Endothelial cell of umbilical vein (primary cell): ENCODE data around the gene LHFPL6. TPM values are rescaled to one million over a fixed set of nuclear protein-coding genes. Genes with fewer than 3 reads are reported as not detected.

Source experiments
- BruUV-seq: library from RNA; stranded (reverse); fragments of 400-500 nt; replicated peaks from 2 replicates; lab custom pipeline; 2021; lab: Mats Ljungman, UMichigan
- CTCF ChIA-PET: fragments of 300-600, 350-600 bp; sonication (Branson Sonifier 250); formaldehyde crosslinking; loops from one replicate; lab custom pipeline; 2021; ENCODE audit warnings: antibody characterized with exemption, inconsistent platforms; lab: Charles Lee
- POLR2A ChIA-PET: fragments of 300-600, 350-600 bp; sonication (Branson Sonifier 250); formaldehyde crosslinking; loops from one replicate; lab custom pipeline; 2021; ENCODE audit warnings: antibody characterized with exemption, inconsistent platforms; lab: Charles Lee
- DNase-seq: peaks from one replicate; pipeline ENCODE4 v3.0.0-alpha.2; 2011; ENCODE audit warnings: low read depth, low spot score
- FAIRE-seq: peaks from 2 replicates; lab custom pipeline; 2011; peaks lifted over from hg19 to GRCh38; lab: Jason Lieb, UNC
- H2AFZ ChIP-seq: 2 replicates; pipeline ENCODE4 v1.6.0; 2012; ENCODE audit warnings: low read depth, low read length, control low read depth, inconsistent platforms
- H3K27ac ChIP-seq: 2 replicates; pipeline ENCODE4 v1.5.1; 2011; ENCODE audit warnings: low read depth, mild to moderate bottlenecking, control low read depth, low read length, moderate library complexity; ENCODE audit not compliant: insufficient read depth
- H3K27me3 ChIP-seq, 2 experiments: 2 replicates each; pipeline versions ENCODE4 v1.6.0 to v1.6.1; 2011; ENCODE audit warnings: low read length in 2 of 2, mixed read lengths in 1 of 2; ENCODE audit not compliant: control insufficient read depth in 2 of 2, insufficient read depth in 2 of 2
- H3K36me3 ChIP-seq, 2 experiments: 2 replicates in 1 of 2; 3 replicates in 1 of 2; pipeline ENCODE4 v1.5.1; 2011; ENCODE audit warnings: low read length in 2 of 2, mild to moderate bottlenecking in 1 of 2, moderate library complexity in 1 of 2; ENCODE audit not compliant: control insufficient read depth in 2 of 2, insufficient read depth in 2 of 2; ENCODE audit errors: extremely low read depth in 1 of 2
- H3K4me1 ChIP-seq: 3 replicates; pipeline ENCODE4 v1.5.1; 2011; ENCODE audit warnings: mild to moderate bottlenecking, low read length; ENCODE audit not compliant: control insufficient read depth, insufficient read depth; ENCODE audit errors: extremely low read depth
- H3K4me2 ChIP-seq: 2 replicates; pipeline ENCODE4 v1.6.1; 2011; ENCODE audit warnings: low read length, control low read depth, mixed read lengths; ENCODE audit not compliant: insufficient read depth
- H3K4me3 ChIP-seq, 3 experiments: fragments of 200-600 bp in 1 of 3; sonication (generic), shearing (Covaris generic) in 1 of 3; replicated peaks in 1 of 3; 2 replicates each; pipeline ENCODE4 v1.5.1; 2011 to 2016; ENCODE audit warnings: control low read depth in 3 of 3, low read length in 3 of 3, mild to moderate bottlenecking in 2 of 3, inconsistent platforms in 1 of 3, low read depth in 1 of 3, moderate library complexity in 1 of 3; ENCODE audit not compliant: insufficient read depth in 1 of 3
- H3K79me2 ChIP-seq: 2 replicates; pipeline ENCODE4 v1.6.0; 2012; ENCODE audit warnings: low read length, inconsistent platforms; ENCODE audit not compliant: control insufficient read depth, insufficient read depth
- H3K9ac ChIP-seq: replicated peaks from 2 replicates; pipeline ENCODE3; 2011; ENCODE audit warnings: low read length, control low read depth; ENCODE audit not compliant: insufficient read depth; ENCODE audit errors: extremely low read depth
- H3K9me1 ChIP-seq: replicated peaks from 3 replicates; pipeline ENCODE4 v1.6.0; 2011; ENCODE audit warnings: mild to moderate bottlenecking, low read length; ENCODE audit not compliant: control insufficient read depth, insufficient read depth; ENCODE audit errors: extremely low read depth
- H3K9me3 ChIP-seq: replicated peaks from 2 replicates; pipeline ENCODE4 v1.5.1; 2012; ENCODE audit warnings: low read length, inconsistent platforms; ENCODE audit not compliant: control insufficient read depth, insufficient read depth
- H4K20me1 ChIP-seq: replicated peaks from 2 replicates; pipeline ENCODE3; 2011; ENCODE audit warnings: mild to moderate bottlenecking, low read length; ENCODE audit not compliant: control insufficient read depth, insufficient read depth; ENCODE audit errors: extremely low read depth
- EZH2 ChIP-seq: IDR thresholded peaks from 2 replicates; pipeline ENCODE4 v1.6.1; 2012; ENCODE audit warnings: borderline replicate concordance, low read depth, mild to moderate bottlenecking, moderate library complexity, low read length, inconsistent platforms; ENCODE audit not compliant: severe bottlenecking
- FOS ChIP-seq: IDR thresholded peaks from 2 replicates; pipeline ENCODE4 v1.6.1; 2011; ENCODE audit warnings: mild to moderate bottlenecking, low read length, moderate library complexity, borderline replicate concordance; ENCODE audit not compliant: insufficient read depth
- GATA2 ChIP-seq: IDR thresholded peaks from 2 replicates; pipeline ENCODE4 v1.7.0; 2011; ENCODE audit warnings: low read depth, mild to moderate bottlenecking, moderate library complexity, mixed read lengths, low read length; ENCODE audit not compliant: insufficient read length, insufficient read depth
- JUN ChIP-seq: IDR thresholded peaks from 2 replicates; pipeline ENCODE4 v1.6.1; 2011; ENCODE audit warnings: borderline replicate concordance, low read depth; ENCODE audit not compliant: insufficient read length, insufficient read depth
- MYC ChIP-seq: IDR thresholded peaks from one replicate; pipeline ENCODE4 v1.6.1; 2011; ENCODE audit warnings: mild to moderate bottlenecking, low read depth, low read length
- POLR2A ChIP-seq: IDR thresholded peaks from 2 replicates; pipeline ENCODE4 v1.6.1; 2012; ENCODE audit warnings: low read depth, mild to moderate bottlenecking, control low read depth, low read length
- POLR2AphosphoS5 ChIP-seq: IDR thresholded peaks from 2 replicates; pipeline ENCODE4 v1.6.1; 2012; ENCODE audit warnings: low read depth, mild to moderate bottlenecking, control low read depth, low read length, moderate library complexity; ENCODE audit not compliant: insufficient read depth
- dilution Hi-C: fragments of 300-500 bp; cut with MboI; formaldehyde crosslinking; loops from one replicate; pipeline ENCODE4 v1.15.0; 2019; ENCODE audit warnings: low sequenced_read_pairs; ENCODE audit not compliant: extremely low pct_ligation_motif_present
- intact Hi-C: fragments of 100-400 bp; cut with micrococcal nuclease; formaldehyde crosslinking; loops from one replicate; pipeline ENCODE4 v1.10.0; 2022
- polyA plus RNA-seq, 4 experiments: library from polyadenylated mRNA; depleted of rRNA in 3 of 4; stranded (reverse) in 3 of 4; unstranded in 1 of 4; fragments of >200 nt; gene quantifications; 2 replicates each; pipeline versions ENCODE4 v1.2.1 to v1.2.3, GENCODE V29; 2011 to 2012; ENCODE audit warnings: missing spikeins in 1 of 4
- total RNA-seq: library from RNA; stranded (reverse); gene quantifications from 2 replicates; pipeline ENCODE4 v1.2.3, GENCODE V29; 2021
- TF ChIP-seq, protein P1 (sequence below), 2 donors: IDR thresholded peaks; 1 replicate in 1 of 2; 2 replicates in 1 of 2; pipeline ENCODE4 v1.5.1; 2011; ENCODE audit warnings: low read length in 2 of 2, mild to moderate bottlenecking in 2 of 2, moderate library complexity in 2 of 2, control low read depth in 1 of 2, inconsistent platforms in 1 of 2, low read depth in 1 of 2; ENCODE audit not compliant: insufficient read depth in 1 of 2; ENCODE audit errors: extremely low read depth in 1 of 2
- TF ChIP-seq, protein P2 (sequence below): IDR thresholded peaks from 2 replicates; pipeline ENCODE4 v1.6.1; 2011; ENCODE audit not compliant: insufficient read depth, insufficient read length

Gene LHFPL6
- total and polyA plus RNA-seq, 2 donors (not counting 3 experiments of a cell fraction or from before 2014, with no cell fraction given): 17.5 to 19.4 TPM

DNA sequence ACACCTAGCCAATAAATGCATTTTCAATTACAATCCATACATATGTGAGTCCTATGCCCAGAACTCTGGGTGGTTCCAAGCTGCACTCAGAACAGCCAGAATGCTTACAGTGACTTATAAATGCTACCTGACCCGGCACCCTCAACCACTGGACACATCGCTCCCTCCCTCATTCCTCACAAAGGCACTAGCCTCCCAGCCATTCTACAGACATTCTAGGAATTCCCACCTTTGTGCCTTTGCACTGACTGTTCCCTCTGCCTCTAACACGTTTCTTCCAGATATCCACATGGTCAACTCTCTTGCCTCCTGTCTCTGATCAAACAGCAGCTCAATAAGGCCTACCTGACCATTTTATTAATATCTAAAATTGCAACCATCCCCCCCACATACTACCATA lies 99.9 kb downstream of the LHFPL6 start:
- no peak for TF ChIP-seq MYC
- no peak for TF ChIP-seq EZH2
- TF ChIP-seq GATA2: no peak
- TF ChIP-seq FOS: no peak
- TF ChIP-seq, protein P1, sequence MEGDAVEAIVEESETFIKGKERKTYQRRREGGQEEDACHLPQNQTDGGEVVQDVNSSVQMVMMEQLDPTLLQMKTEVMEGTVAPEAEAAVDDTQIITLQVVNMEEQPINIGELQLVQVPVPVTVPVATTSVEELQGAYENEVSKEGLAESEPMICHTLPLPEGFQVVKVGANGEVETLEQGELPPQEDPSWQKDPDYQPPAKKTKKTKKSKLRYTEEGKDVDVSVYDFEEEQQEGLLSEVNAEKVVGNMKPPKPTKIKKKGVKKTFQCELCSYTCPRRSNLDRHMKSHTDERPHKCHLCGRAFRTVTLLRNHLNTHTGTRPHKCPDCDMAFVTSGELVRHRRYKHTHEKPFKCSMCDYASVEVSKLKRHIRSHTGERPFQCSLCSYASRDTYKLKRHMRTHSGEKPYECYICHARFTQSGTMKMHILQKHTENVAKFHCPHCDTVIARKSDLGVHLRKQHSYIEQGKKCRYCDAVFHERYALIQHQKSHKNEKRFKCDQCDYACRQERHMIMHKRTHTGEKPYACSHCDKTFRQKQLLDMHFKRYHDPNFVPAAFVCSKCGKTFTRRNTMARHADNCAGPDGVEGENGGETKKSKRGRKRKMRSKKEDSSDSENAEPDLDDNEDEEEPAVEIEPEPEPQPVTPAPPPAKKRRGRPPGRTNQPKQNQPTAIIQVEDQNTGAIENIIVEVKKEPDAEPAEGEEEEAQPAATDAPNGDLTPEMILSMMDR (IDR thresholded peaks at IDR 0.05; ENCODE audit: extremely low read depth in 1 of 2, insufficient read depth in 1 of 2, low read depth in 1 of 2, low read length in 2 of 2): no peak
- TF ChIP-seq POLR2A: no peak
- no peak for TF ChIP-seq JUN
- TF ChIP-seq, protein P2, sequence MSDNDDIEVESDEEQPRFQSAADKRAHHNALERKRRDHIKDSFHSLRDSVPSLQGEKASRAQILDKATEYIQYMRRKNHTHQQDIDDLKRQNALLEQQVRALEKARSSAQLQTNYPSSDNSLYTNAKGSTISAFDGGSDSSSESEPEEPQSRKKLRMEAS: no peak
- TF ChIP-seq POLR2AphosphoS5: no peak

More for the DNA sequence above, 99.9 kb downstream of the LHFPL6 start:
- Histone ChIP-seq H4K20me1 (no peaks in the 10 kb centered on the region), H3K36me3 (no peaks in the 10 kb centered on the region), H3K9me3 (no peaks in the 10 kb centered on the region), H3K4me3 (no peak overlapping the region), H3K27me3 (no peaks in the 10 kb centered on the region), H3K79me2 (no peaks in the 10 kb centered on the region), H2AFZ (no peak overlapping the region), H3K9ac (no peak overlapping the region), H3K9me1 (no peaks in the 10 kb centered on the region), H3K4me1 (no peaks in the 10 kb centered on the region), H3K4me2 (no peak overlapping the region), H3K27ac (no peak overlapping the region)
- CTCF ChIA-PET: no interaction called here
- POLR2A ChIA-PET: no interaction called here
- intact Hi-C loops: no loop called here
- dilution Hi-C loops: no loop called here
- FAIRE-seq: no peak
- DNase-seq: no peak
- BruUV-seq: no TSS peak
